GM23248 (cell line): ENCODE data around the gene TRAF5.

Experiments
- EZH2 ChIP-seq: fragments of 200-600 bp; sonication (generic); IDR thresholded peaks from 2 replicates; pipeline ENCODE4 v1.6.1; 2018; ENCODE audit warnings: antibody characterized with exemption, mild to moderate bottlenecking; ENCODE audit not compliant: insufficient read depth, poor library complexity, severe bottlenecking
- EZH2phosphoT487 ChIP-seq: fragments of 200-600 bp; sonication (generic); IDR thresholded peaks from 2 replicates; pipeline ENCODE4 v1.6.1; 2018; ENCODE audit warnings: antibody characterized with exemption, moderate library complexity, mild to moderate bottlenecking, low read depth; ENCODE audit not compliant: insufficient read depth

DNA sequence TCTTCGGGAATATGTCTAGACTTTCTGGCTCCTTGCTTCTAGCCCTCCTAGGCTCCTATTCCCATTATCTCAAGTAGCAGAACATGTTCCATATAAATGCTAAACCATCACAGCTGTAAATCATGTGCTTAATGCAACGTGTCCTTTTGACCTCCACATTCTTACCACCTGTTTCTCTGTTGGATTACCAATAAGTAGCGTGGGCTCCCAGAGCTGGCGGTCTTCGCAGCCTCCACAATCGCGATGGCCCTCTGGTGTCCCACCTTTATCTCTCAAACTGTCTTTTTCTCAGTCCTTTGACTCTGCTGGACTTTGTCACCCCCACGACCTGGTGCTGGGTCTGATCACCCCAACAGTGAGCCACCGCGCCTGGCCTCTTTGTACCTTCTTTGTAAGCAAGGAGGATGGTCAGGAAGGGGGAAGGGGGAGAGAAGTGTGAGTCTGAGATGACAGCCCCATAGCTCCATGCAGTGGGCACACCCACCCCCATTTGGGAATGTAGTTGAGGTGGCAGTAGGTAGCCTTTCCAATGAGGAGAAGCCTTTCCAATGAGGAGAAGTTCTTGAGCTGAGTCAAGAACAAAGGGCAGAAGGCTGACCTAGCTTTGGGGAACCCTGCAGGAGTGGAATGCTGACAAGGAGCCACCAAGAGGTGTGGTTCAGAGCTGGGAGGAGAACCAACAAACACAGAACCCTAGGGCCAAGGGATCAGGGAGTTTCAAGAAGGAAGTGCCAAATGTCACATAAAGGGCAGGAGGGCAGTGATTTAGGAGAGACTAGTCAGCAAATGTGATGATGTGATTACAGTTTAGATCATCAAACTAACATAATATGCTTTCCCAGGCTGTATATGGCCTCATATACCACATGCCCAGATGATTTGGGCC, 14.2 kb downstream of the TRAF5 start:
- TF ChIP-seq EZH2 (no peak), EZH2phosphoT487 (no peak)
